K562 (cell line): ENCODE results near the gene ZNF143. TPM values are rescaled to one million over a fixed set of nuclear protein-coding genes. Genes with fewer than 3 reads are reported as not detected.

Source experiments
- CC2D1A ChIP-seq: fragments of 450-650 bp; IDR thresholded peaks from 2 replicates; pipeline ENCODE4 v1.6.1; 2017; ENCODE audit warnings: mild to moderate bottlenecking
- CEBPG ChIP-seq, 3 experiments: fragments of 200-800 bp in 1 of 3; sonication (Bioruptor generic) in 1 of 3; sonication (generic) in 1 of 3; formaldehyde crosslinking in 1 of 3; IDR thresholded peaks in 2 of 3; conservative IDR thresholded peaks in 1 of 3; 2 replicates each; pipeline versions ENCODE4 v1.6.1 to v1.8.0; 2016 to 2022; ENCODE audit warnings: missing compliant biosample characterization in 2 of 3, missing genetic modification characterization in 2 of 3, mild to moderate bottlenecking in 1 of 3, missing genetic modification reagents in 1 of 3
- GATAD2B ChIP-seq: fragments of 450-650 bp; IDR thresholded peaks from 2 replicates; pipeline ENCODE4 v1.6.1; 2017; ENCODE audit warnings: mild to moderate bottlenecking, borderline replicate concordance
- JUNB ChIP-seq: fragments of 450-650 bp; formaldehyde crosslinking; conservative IDR thresholded peaks from 2 replicates; pipeline ENCODE4 v1.4.0; 2020; ENCODE audit warnings: mild to moderate bottlenecking
- KLF10 ChIP-seq: fragments of 250-450 bp; sonication (Bioruptor Pico); IDR thresholded peaks from 2 replicates; pipeline ENCODE4 v1.6.1; 2021; ENCODE audit warnings: matching md5 sums
- RBM17 ChIP-seq: fragments of 200-400 bp; formaldehyde crosslinking; IDR thresholded peaks from 2 replicates; pipeline ENCODE4 v1.6.1; 2017; ENCODE audit warnings: low read depth, mild to moderate bottlenecking, low read length, borderline replicate concordance
- SAP30 ChIP-seq: fragments of 200-600 bp; sonication (generic); IDR thresholded peaks from 2 replicates; pipeline ENCODE4 v1.6.1; 2012; ENCODE audit warnings: borderline replicate concordance, low read depth, mild to moderate bottlenecking, moderate library complexity, low read length, control low read depth, inconsistent platforms; ENCODE audit not compliant: insufficient read depth, poor library complexity, severe bottlenecking
- SETDB1 ChIP-seq: IDR thresholded peaks from one replicate; pipeline ENCODE4 v1.6.1; 2012; ENCODE audit warnings: low read length, control low read depth, inconsistent platforms
- U2AF1 ChIP-seq: fragments of 200-400 bp; formaldehyde crosslinking; optimal IDR thresholded peaks from 2 replicates; pipeline ENCODE3; 2017; ENCODE audit warnings: mild to moderate bottlenecking, low read depth, low read length, moderate library complexity
- ZEB2 ChIP-seq: fragments of 450-650 bp; IDR thresholded peaks from 2 replicates; pipeline ENCODE4 v1.6.1; 2016
- ZNF143 ChIP-seq: sonication (generic); formaldehyde crosslinking; IDR thresholded peaks from 2 replicates; pipeline ENCODE4 v1.9.0; 2022; ENCODE audit warnings: mild to moderate bottlenecking, missing genetic modification reagents
- ZNF79 ChIP-seq: fragments of 250-450 bp; sonication (Bioruptor Pico); IDR thresholded peaks from 2 replicates; pipeline ENCODE4 v1.4.0; 2020; ENCODE audit warnings: low read depth, mild to moderate bottlenecking, moderate library complexity
- polyA plus RNA-seq, 8 experiments: library from polyadenylated mRNA; depleted of rRNA in 4 of 8; stranded (reverse) in 5 of 8; unstranded in 3 of 8; fragments of >200 nt; fragmentation: Nextera tagmentation in 2 of 8; fragmentation: Illumina TruSeq in 1 of 8; extraction: Ambion mirVana in 2 of 8; extraction: Trizol in 1 of 8; gene quantifications; 2 replicates each; pipeline versions ENCODE4 v1.2.1 to v1.2.3, GENCODE V29; 2011 to 2014; ENCODE audit warnings: inconsistent platforms in 1 of 8, missing spikeins in 1 of 8
- total RNA-seq, 7 experiments: library from RNA; depleted of rRNA in 6 of 7; stranded (reverse); fragments of >200 nt in 6 of 7; fragmentation: Illumina TruSeq in 2 of 7; extraction: Trizol in 2 of 7; gene quantifications; 2 replicates each; pipeline versions ENCODE4 v1.2.1 to v1.2.3, GENCODE V29; 2011 to 2021; ENCODE audit warnings: low replicate concordance in 1 of 7
- TF ChIP-seq, protein P1 (sequence below): fragments of 200-800 bp; sonication (Bioruptor generic); IDR thresholded peaks from 2 replicates; pipeline ENCODE4 v1.6.1; 2016; ENCODE audit warnings: missing genetic modification characterization, missing compliant biosample characterization
- TF ChIP-seq, protein P2 (sequence below), 2 experiments: IDR thresholded peaks; 2 replicates each; pipeline ENCODE4 v1.6.1; 2012; ENCODE audit warnings: improper control_type of control experiment in 2 of 2, low read depth in 2 of 2, low read length in 2 of 2, borderline replicate concordance in 1 of 2
- TF ChIP-seq, protein P3 (sequence below): sonication (generic); formaldehyde crosslinking; IDR thresholded peaks from 2 replicates; pipeline ENCODE4 v1.8.1; 2023; ENCODE audit warnings: mild to moderate bottlenecking, missing genetic modification reagents
- TF ChIP-seq, protein P4 (sequence below): fragments of 250-450 bp; sonication (Bioruptor Pico); IDR thresholded peaks from 2 replicates; pipeline ENCODE4 v1.5.0; 2020; ENCODE audit warnings: mild to moderate bottlenecking

ZNF143 gene
- total and polyA plus RNA-seq, 9 of the 15 experiments (the other 6 are each of a cell fraction or from before 2014, with no cell fraction given): 18.4 to 58.5 (median 27.1) TPM

DNA sequence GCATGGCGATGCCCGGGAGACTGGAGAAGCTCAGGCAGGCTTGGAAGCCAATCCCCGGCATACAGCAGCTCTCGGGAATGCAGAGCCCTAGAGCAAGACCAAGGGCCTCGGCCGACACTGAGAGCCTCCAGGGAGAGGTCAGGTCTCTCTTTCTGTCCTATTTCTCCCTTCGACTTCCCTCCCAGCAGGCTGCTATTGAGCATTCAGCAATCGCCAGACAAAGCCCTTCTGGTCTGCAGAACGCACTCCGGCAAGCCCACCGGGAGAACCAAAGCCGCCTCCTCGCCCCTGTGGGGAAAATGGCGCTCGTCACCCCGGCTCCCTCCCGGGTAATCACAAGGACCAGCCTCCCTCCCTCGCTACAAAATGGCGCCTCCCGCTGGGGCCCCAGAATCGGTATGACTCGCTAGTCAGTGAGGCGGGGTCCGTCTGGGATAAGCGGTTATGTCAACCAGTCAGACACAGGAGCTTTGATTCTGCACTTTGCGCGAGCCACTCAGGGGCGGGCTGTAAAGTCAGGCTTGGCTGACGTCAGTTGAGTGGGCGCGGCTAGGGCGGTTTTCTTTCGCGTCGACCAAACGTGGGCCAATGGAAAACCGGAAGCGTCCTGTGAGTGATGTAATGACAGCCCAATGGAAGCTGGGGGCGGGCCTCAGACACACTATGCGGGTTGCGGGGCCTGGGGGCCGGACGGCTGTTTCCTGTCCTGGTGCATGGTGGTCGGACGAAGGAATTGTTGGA is at the start of gene ZNF143 (continued):
- TF ChIP-seq, protein P1, sequence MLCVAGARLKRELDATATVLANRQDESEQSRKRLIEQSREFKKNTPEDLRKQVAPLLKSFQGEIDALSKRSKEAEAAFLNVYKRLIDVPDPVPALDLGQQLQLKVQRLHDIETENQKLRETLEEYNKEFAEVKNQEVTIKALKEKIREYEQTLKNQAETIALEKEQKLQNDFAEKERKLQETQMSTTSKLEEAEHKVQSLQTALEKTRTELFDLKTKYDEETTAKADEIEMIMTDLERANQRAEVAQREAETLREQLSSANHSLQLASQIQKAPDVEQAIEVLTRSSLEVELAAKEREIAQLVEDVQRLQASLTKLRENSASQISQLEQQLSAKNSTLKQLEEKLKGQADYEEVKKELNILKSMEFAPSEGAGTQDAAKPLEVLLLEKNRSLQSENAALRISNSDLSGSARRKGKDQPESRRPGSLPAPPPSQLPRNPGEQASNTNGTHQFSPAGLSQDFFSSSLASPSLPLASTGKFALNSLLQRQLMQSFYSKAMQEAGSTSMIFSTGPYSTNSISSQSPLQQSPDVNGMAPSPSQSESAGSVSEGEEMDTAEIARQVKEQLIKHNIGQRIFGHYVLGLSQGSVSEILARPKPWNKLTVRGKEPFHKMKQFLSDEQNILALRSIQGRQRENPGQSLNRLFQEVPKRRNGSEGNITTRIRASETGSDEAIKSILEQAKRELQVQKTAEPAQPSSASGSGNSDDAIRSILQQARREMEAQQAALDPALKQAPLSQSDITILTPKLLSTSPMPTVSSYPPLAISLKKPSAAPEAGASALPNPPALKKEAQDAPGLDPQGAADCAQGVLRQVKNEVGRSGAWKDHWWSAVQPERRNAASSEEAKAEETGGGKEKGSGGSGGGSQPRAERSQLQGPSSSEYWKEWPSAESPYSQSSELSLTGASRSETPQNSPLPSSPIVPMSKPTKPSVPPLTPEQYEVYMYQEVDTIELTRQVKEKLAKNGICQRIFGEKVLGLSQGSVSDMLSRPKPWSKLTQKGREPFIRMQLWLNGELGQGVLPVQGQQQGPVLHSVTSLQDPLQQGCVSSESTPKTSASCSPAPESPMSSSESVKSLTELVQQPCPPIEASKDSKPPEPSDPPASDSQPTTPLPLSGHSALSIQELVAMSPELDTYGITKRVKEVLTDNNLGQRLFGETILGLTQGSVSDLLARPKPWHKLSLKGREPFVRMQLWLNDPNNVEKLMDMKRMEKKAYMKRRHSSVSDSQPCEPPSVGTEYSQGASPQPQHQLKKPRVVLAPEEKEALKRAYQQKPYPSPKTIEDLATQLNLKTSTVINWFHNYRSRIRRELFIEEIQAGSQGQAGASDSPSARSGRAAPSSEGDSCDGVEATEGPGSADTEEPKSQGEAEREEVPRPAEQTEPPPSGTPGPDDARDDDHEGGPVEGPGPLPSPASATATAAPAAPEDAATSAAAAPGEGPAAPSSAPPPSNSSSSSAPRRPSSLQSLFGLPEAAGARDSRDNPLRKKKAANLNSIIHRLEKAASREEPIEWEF (CRISPR knock-in tag): no peak
- TF ChIP-seq U2AF1 (no peak), SAP30 (peak; percentile 34), CEBPG (CRISPR knock-in tag; IDR thresholded peaks at IDR 0.05) (no peak; the same call in 1 of the 2 replicates), CEBPG (tag; conservative IDR thresholded peaks at IDR 0.05 in 1 of 2, IDR thresholded peaks at IDR 0.05 in 1 of 2) (peak; percentile 19 to 58; a peak in 1 of 4 replicates), RBM17 (no peak), JUNB (CRISPR knock-in tag) (no peak), CC2D1A (peak; percentile 10), ZNF143 (CRISPR knock-in tag) (peak; percentile 64), ZEB2 (no peak), GATAD2B (no peak), KLF10 (CRISPR knock-in tag) (no peak), ZNF79 (CRISPR knock-in tag) (no peak), SETDB1 (no peak)
- TF ChIP-seq, protein P2, sequence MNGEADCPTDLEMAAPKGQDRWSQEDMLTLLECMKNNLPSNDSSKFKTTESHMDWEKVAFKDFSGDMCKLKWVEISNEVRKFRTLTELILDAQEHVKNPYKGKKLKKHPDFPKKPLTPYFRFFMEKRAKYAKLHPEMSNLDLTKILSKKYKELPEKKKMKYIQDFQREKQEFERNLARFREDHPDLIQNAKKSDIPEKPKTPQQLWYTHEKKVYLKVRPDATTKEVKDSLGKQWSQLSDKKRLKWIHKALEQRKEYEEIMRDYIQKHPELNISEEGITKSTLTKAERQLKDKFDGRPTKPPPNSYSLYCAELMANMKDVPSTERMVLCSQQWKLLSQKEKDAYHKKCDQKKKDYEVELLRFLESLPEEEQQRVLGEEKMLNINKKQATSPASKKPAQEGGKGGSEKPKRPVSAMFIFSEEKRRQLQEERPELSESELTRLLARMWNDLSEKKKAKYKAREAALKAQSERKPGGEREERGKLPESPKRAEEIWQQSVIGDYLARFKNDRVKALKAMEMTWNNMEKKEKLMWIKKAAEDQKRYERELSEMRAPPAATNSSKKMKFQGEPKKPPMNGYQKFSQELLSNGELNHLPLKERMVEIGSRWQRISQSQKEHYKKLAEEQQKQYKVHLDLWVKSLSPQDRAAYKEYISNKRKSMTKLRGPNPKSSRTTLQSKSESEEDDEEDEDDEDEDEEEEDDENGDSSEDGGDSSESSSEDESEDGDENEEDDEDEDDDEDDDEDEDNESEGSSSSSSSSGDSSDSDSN (IDR thresholded peaks at IDR 0.05; ENCODE audit: borderline replicate concordance in 1 of 2, low read depth in 2 of 2, low read length in 2 of 2): no peak
- TF ChIP-seq, protein P3, sequence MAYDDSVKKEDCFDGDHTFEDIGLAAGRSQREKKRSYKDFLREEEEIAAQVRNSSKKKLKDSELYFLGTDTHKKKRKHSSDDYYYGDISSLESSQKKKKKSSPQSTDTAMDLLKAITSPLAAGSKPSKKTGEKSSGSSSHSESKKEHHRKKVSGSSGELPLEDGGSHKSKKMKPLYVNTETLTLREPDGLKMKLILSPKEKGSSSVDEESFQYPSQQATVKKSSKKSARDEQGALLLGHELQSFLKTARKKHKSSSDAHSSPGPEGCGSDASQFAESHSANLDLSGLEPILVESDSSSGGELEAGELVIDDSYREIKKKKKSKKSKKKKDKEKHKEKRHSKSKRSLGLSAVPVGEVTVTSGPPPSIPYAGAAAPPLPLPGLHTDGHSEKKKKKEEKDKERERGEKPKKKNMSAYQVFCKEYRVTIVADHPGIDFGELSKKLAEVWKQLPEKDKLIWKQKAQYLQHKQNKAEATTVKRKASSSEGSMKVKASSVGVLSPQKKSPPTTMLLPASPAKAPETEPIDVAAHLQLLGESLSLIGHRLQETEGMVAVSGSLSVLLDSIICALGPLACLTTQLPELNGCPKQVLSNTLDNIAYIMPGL: no peak
- TF ChIP-seq, protein P4, sequence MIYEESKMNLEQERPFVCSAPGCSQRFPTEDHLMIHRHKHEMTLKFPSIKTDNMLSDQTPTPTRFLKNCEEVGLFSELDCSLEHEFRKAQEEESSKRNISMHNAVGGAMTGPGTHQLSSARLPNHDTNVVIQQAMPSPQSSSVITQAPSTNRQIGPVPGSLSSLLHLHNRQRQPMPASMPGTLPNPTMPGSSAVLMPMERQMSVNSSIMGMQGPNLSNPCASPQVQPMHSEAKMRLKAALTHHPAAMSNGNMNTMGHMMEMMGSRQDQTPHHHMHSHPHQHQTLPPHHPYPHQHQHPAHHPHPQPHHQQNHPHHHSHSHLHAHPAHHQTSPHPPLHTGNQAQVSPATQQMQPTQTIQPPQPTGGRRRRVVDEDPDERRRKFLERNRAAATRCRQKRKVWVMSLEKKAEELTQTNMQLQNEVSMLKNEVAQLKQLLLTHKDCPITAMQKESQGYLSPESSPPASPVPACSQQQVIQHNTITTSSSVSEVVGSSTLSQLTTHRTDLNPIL (CRISPR knock-in tag): no peak
